Pulmonary artery endothelial cell (primary cell): ENCODE results near the gene CCZ1B. TPM values are rescaled to one million over a fixed set of nuclear protein-coding genes. Genes with fewer than 3 reads are reported as not detected.
A peak's percentile ranks its signal among the peaks of the same experiment; 100 is the strongest.
"Not testable (repeated sequence)": the region's sequence is repeated elsewhere in the genome, so short reads cannot be mapped to it uniquely, and the experiment has no call there.

Experiments
- DNase-seq: peaks from one replicate; pipeline ENCODE4 v3.0.0-alpha.2; 2011; ENCODE audit warnings: low read depth, low spot score
- total RNA-seq: library from RNA; depleted of rRNA; stranded (reverse); fragments of >200 nt; gene quantifications from 2 replicates; pipeline ENCODE4 v1.2.3, GENCODE V29; 2014

The CCZ1B gene
- total RNA-seq, 1 donor from 2014 or later = 60.9 TPM

GRCh38 chr7:6831018-6831725 lies 5.1 kb upstream of the CCZ1B start:
- DNase-seq = no peak

- not testable (repeated sequence) for DNase-seq
Measured at GRCh38 chr7:6830026-6830425, 4.0 kb upstream of the CCZ1B start.

GRCh38 chr7:6829616-6830015 lies 3.5 kb upstream of the CCZ1B start:
- not testable (repeated sequence) for DNase-seq

- DNase-seq = not testable (repeated sequence)
Measured at GRCh38 chr7:6827180-6827579, 1.1 kb upstream of the CCZ1B start.

GRCh38 chr7:6825236-6826125 lies 594 bp downstream of the CCZ1B start:
- not testable (repeated sequence) for DNase-seq

GRCh38 chr7:6821622-6822021 lies 4.5 kb downstream of the CCZ1B start:
- not testable (repeated sequence) for DNase-seq

- not testable (repeated sequence) for DNase-seq
Measured at GRCh38 chr7:6815470-6815869, 10.6 kb downstream of the CCZ1B start.

- DNase-seq = not testable (repeated sequence)
Measured at GRCh38 chr7:6813011-6813410, 13.1 kb downstream of the CCZ1B start.

- not testable (repeated sequence) for DNase-seq
Measured at GRCh38 chr7:6807959-6808358, 18.1 kb downstream of the CCZ1B start.

GRCh38 chr7:6807393-6807918 lies 18.6 kb downstream of the CCZ1B start:
- not testable (repeated sequence) for DNase-seq

- not testable (repeated sequence) for DNase-seq
Measured at GRCh38 chr7:6800331-6800730, 25.7 kb downstream of the CCZ1B start.

GRCh38 chr7:6799887-6800286 lies 26.2 kb downstream of the CCZ1B start:
- DNase-seq = not testable (repeated sequence)

GRCh38 chr7:6798047-6798446 lies 28.0 kb downstream of the CCZ1B start:
- not testable (repeated sequence) for DNase-seq

- DNase-seq = not testable (repeated sequence)
Measured at GRCh38 chr7:6797218-6797617, 28.9 kb downstream of the CCZ1B start.

GRCh38 chr7:6794276-6794675 lies 31.8 kb downstream of the CCZ1B start:
- not testable (repeated sequence) for DNase-seq

- peak; percentile 37 for DNase-seq
Measured at GRCh38 chr7:6792113-6792872, 33.8 kb downstream of the CCZ1B start.

GRCh38 chr7:6789353-6789752 lies 36.7 kb downstream of the CCZ1B start:
- not testable (repeated sequence) for DNase-seq

- DNase-seq = not testable (repeated sequence)
Measured at GRCh38 chr7:6781581-6781980, 44.5 kb downstream of the CCZ1B start.

GRCh38 chr7:6761186-6761585 lies 64.9 kb downstream of the CCZ1B start:
- not testable (repeated sequence) for DNase-seq

- DNase-seq = not testable (repeated sequence)
Measured at GRCh38 chr7:6753964-6754363, 72.1 kb downstream of the CCZ1B start, which contains the start of gene RSPH10B2. RSPH10B2 (plus strand) TSS chr7:6754103; CDS start chr7:6757678, 3,575 bp downstream.

- DNase-seq = not testable (repeated sequence)
Measured at GRCh38 chr7:6750173-6750572, 75.9 kb downstream of the CCZ1B start.
